Stomach (tissue), 9 donors: ENCODE results near the gene NUDCD2. TPM values are rescaled to one million over a fixed set of nuclear protein-coding genes. Genes with fewer than 3 reads are reported as not detected.

Source experiments
- DNase-seq, 2 donors: peaks; one replicate each; pipeline versions ENCODE4 v3.0.0 to v3.0.0-alpha.2; 2013 to 2019
- H3K27ac ChIP-seq, 5 donors: fragments of 200-600 bp in 4 of 5; sonication (generic) in 4 of 5; one replicate each; pipeline ENCODE4 v1.5.1; 2013 to 2019; ENCODE audit warnings: mild to moderate bottlenecking in 1 of 5, moderate library complexity in 1 of 5
- H3K27me3 ChIP-seq, 3 donors: fragments of 200-600 bp; sonication (generic); one replicate each; pipeline ENCODE4 v1.5.1; 2017 to 2019; ENCODE audit warnings: mixed run types in 1 of 3
- H3K36me3 ChIP-seq, 4 donors: fragments of 200-600 bp; sonication (generic); 1 replicate in 3 of 4; 2 replicates in 1 of 4; pipeline ENCODE4 v1.5.1; 2016 to 2019
- H3K4me1 ChIP-seq, 4 donors: fragments of 200-600 bp; sonication (generic); one replicate each; pipeline ENCODE4 v1.5.1; 2016 to 2019
- H3K4me3 ChIP-seq, 4 donors: fragments of 200-600 bp; sonication (generic) in 3 of 4; one replicate each; pipeline ENCODE4 v1.5.1; 2016 to 2019; ENCODE audit warnings: mild to moderate bottlenecking in 1 of 4
- H3K9me3 ChIP-seq, 4 donors: fragments of 200-600 bp; sonication (generic); one replicate each; pipeline ENCODE4 v1.5.1; 2016 to 2019
- CTCF ChIP-seq, 7 experiments: fragments of 450-650 bp in 4 of 7; fragments of 200-600 bp in 3 of 7; sonication (generic) in 3 of 7; IDR thresholded peaks; one replicate each; pipeline ENCODE4 v1.5.1; 2016 to 2019; ENCODE audit warnings: antibody characterized with exemption in 7 of 7, control low read depth in 2 of 7, mild to moderate bottlenecking in 1 of 7
- EP300 ChIP-seq: sonication (generic); formaldehyde crosslinking; IDR thresholded peaks from one replicate; pipeline ENCODE4 v1.6.1; 2017; ENCODE audit warnings: antibody characterized with exemption
- POLR2A ChIP-seq, 4 donors: fragments of 450-650 bp; IDR thresholded peaks; one replicate each; pipeline ENCODE4 v1.6.1; 2016; ENCODE audit warnings: antibody characterized with exemption in 4 of 4, control low read depth in 2 of 4, mild to moderate bottlenecking in 1 of 4, moderate library complexity in 1 of 4
- POLR2AphosphoS5 ChIP-seq, 3 donors: sonication (generic); formaldehyde crosslinking; IDR thresholded peaks; one replicate each; pipeline ENCODE4 v1.6.1; 2016; ENCODE audit warnings: antibody characterized with exemption in 3 of 3
- WGBS, 5 donors: extraction: QIAGEN DNeasy Blood & Tissue Kit in 3 of 5; methylation state at CpG; one replicate each; pipeline versions ENCODE4 v1.1.5 to v1.1.7; 2013 to 2018; 5-methylcytosine and 5-hydroxymethylcytosine counted together
- intact Hi-C: fragments of 100-400 bp; cut with DNase I; formaldehyde crosslinking; loops from one replicate; pipeline ENCODE4 v1.15.1; 2023; ENCODE audit warnings: low total_unique reads
- polyA plus RNA-seq, 3 donors: library from polyadenylated mRNA; stranded (reverse); fragments of 200-250 nt; gene quantifications; one replicate each; pipeline ENCODE4 v1.2.3, GENCODE V29; 2013
- total RNA-seq, 5 donors: library from RNA; depleted of rRNA; stranded (reverse); fragments of >200 nt; gene quantifications; one replicate each; pipeline versions ENCODE4 v1.1.0 to v1.2.3, GENCODE V29; 2014 to 2016
- donor health status: healthy with polysubstance abuse.
- donor health status: Bipolar disorder and iron deficiency.
- donor health status: healthy.

NUDCD2 gene
- total and polyA plus RNA-seq, 8 donors = 1.2 to 15.1 (median 5.9) TPM; not detected in 1

- peaks cover 11 to 30% (median 17%) of the 10 kb centered on the region in 4 donors for H3K4me1 ChIP-seq
- H3K9me3 ChIP-seq = no peaks in the 10 kb centered on the region
- peaks cover 33 to 88% (median 85%) of the 10 kb centered on the region in 4 donors for H3K36me3 ChIP-seq
- WGBS, 5 donors = 82 to 94% (median 88%) methylated on average over 1 of the region's 1 CpG
- H3K4me3 ChIP-seq = no peak overlapping the region
- TF ChIP-seq POLR2A (IDR thresholded peaks at IDR 0.05) (no peak), EP300 (no peak), CTCF (IDR thresholded peaks at IDR 0.05) (no peak), POLR2AphosphoS5 (IDR thresholded peaks at IDR 0.05) (no peak)
- no peaks in the 10 kb centered on the region for H3K27me3 ChIP-seq
- intact Hi-C loops = no loop called here
- DNase-seq = no peak
- no peak overlapping the region for H3K27ac ChIP-seq
Observed at GRCh38 chr5:163444526-163444925, 15.4 kb downstream of the NUDCD2 start.

GRCh38 chr5:163440954-163441353 is 18.9 kb downstream of the NUDCD2 start:
- no peak for DNase-seq
- intact Hi-C loops = no loop called here
- Histone ChIP-seq H3K36me3 (peaks cover 15 to 54% (median 53%) of the 10 kb centered on the region in 4 donors), H3K27me3 (no peaks in the 10 kb centered on the region), H3K4me1 (peaks cover 22 to 53% (median 36%) of the 10 kb centered on the region in 4 donors), H3K9me3 (no peaks in the 10 kb centered on the region), H3K4me3 (peak overlapping the region in 1 of 4 donors; percentile 4), H3K27ac (no peak overlapping the region)
- TF ChIP-seq POLR2A (IDR thresholded peaks at IDR 0.05) (no peak), EP300 (no peak), POLR2AphosphoS5 (IDR thresholded peaks at IDR 0.05) (no peak), CTCF (IDR thresholded peaks at IDR 0.05) (no peak)
- 59 to 83% (median 69%) methylated on average over 3 of the region's 3 CpGs for WGBS, 5 donors

- H3K27me3 ChIP-seq = no peaks in the 10 kb centered on the region
- H3K27ac ChIP-seq = peak overlapping the region in 1 of 5 donors; percentile 89
- 34 to 36% (median 35%) methylated on average over 2 of the region's 2 CpGs for WGBS, 5 donors
- H3K4me3 ChIP-seq = peak overlapping the region; percentile 65 to 88 (median 84)
- no peaks in the 10 kb centered on the region for H3K9me3 ChIP-seq
- peaks cover 6 to 35% (median 34%) of the 10 kb centered on the region in 4 donors for H3K36me3 ChIP-seq
- H3K4me1 ChIP-seq = peaks cover 22 to 58% (median 40%) of the 10 kb centered on the region in 4 donors
- TF ChIP-seq POLR2A (IDR thresholded peaks at IDR 0.05) (no peak), POLR2AphosphoS5 (IDR thresholded peaks at IDR 0.05) (no peak), CTCF (IDR thresholded peaks at IDR 0.05) (no peak), EP300 (no peak)
- intact Hi-C loops = no loop called here
- DNase-seq = peak in 1 of 2 donors; percentile 10
Observed at GRCh38 chr5:163439092-163439425, 20.8 kb downstream of the NUDCD2 start.

GRCh38 chr5:163437309-163438182 is 22.4 kb downstream of the NUDCD2 start, which contains the start of gene CCNG1:
CCNG1 (plus strand) TSS chr5:163437595; CDS start chr5:163439257, 1,662 bp downstream.
- TF ChIP-seq CTCF (IDR thresholded peaks at IDR 0.05) (peak in 1 of 7 experiments; percentile 14), POLR2A (IDR thresholded peaks at IDR 0.05) (peak in 2 of 4 donors; percentile 36 to 67), POLR2AphosphoS5 (IDR thresholded peaks at IDR 0.05) (peak in 2 of 3 donors; percentile 93), EP300 (no peak)
- intact Hi-C loops = no loop called here

More at GRCh38 chr5:163437309-163438182, 22.4 kb downstream of the NUDCD2 start, which contains the start of gene CCNG1:
- 0 to 2% (median 0%) methylated on average over 27 to 51 of the region's 51 CpGs for WGBS, 5 donors
- Histone ChIP-seq H3K4me3 (peak within 1 kb of the TSS; percentile 65 to 88 (median 84)), H3K27me3 (no peaks in the 10 kb centered on the region), H3K36me3 (peaks cover 3 to 20% (median 19%) of the 10 kb centered on the region in 4 donors), H3K9me3 (no peaks in the 10 kb centered on the region), H3K4me1 (peaks cover 22 to 66% (median 40%) of the 10 kb centered on the region in 4 donors), H3K27ac (peak within 1 kb of the TSS; percentile 89 to 95 (median 93))
- DNase-seq = peak; percentile 96 to 98
